Fibroblast of pulmonary artery (primary cell): ENCODE results near the gene EPYC.

Experiments
- DNase-seq: peaks from one replicate; pipeline ENCODE4 v3.0.0-alpha.2; 2010; ENCODE audit warnings: low read depth
- H3K4me3 ChIP-seq: replicated peaks from 2 replicates; pipeline ENCODE4 v1.5.1; 2011; ENCODE audit warnings: low read depth, mild to moderate bottlenecking, control low read depth, low read length, moderate library complexity
- TF ChIP-seq, protein P1 (sequence below): IDR thresholded peaks from 2 replicates; pipeline ENCODE4 v1.5.1; 2011; ENCODE audit warnings: mild to moderate bottlenecking, control low read depth, low read length, inconsistent platforms; ENCODE audit errors: missing control alignments

Gene EPYC, protein sequence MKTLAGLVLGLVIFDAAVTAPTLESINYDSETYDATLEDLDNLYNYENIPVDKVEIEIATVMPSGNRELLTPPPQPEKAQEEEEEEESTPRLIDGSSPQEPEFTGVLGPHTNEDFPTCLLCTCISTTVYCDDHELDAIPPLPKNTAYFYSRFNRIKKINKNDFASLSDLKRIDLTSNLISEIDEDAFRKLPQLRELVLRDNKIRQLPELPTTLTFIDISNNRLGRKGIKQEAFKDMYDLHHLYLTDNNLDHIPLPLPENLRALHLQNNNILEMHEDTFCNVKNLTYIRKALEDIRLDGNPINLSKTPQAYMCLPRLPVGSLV

DNA sequence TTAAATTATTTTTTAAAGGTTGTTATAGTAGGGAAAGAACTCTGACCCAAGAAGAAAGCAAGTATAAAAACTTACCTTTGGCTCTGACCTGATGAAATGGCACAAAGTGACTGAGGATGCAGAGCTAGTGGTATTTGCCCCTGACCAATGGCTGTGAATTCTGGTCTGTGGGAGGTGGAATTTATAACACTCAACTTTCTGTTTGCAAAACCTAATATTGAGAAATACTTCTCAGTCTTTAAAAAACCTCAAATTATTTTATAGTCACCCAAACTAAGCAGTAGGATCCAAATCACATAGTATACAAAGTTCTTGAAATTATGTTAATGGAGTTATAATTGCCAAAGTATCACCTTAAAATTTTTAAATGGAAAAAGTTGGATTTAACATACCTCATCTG, at the start of gene EPYC:
Gene EPYC (minus strand): TSS at position 101 of the 400 bp plus-strand sequence. CDS start 2,407 bp downstream, outside the sequence.
- H3K4me3 ChIP-seq: no peak within 1 kb of the TSS
- no peak for DNase-seq
- TF ChIP-seq, protein P1, sequence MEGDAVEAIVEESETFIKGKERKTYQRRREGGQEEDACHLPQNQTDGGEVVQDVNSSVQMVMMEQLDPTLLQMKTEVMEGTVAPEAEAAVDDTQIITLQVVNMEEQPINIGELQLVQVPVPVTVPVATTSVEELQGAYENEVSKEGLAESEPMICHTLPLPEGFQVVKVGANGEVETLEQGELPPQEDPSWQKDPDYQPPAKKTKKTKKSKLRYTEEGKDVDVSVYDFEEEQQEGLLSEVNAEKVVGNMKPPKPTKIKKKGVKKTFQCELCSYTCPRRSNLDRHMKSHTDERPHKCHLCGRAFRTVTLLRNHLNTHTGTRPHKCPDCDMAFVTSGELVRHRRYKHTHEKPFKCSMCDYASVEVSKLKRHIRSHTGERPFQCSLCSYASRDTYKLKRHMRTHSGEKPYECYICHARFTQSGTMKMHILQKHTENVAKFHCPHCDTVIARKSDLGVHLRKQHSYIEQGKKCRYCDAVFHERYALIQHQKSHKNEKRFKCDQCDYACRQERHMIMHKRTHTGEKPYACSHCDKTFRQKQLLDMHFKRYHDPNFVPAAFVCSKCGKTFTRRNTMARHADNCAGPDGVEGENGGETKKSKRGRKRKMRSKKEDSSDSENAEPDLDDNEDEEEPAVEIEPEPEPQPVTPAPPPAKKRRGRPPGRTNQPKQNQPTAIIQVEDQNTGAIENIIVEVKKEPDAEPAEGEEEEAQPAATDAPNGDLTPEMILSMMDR: no peak

DNA sequence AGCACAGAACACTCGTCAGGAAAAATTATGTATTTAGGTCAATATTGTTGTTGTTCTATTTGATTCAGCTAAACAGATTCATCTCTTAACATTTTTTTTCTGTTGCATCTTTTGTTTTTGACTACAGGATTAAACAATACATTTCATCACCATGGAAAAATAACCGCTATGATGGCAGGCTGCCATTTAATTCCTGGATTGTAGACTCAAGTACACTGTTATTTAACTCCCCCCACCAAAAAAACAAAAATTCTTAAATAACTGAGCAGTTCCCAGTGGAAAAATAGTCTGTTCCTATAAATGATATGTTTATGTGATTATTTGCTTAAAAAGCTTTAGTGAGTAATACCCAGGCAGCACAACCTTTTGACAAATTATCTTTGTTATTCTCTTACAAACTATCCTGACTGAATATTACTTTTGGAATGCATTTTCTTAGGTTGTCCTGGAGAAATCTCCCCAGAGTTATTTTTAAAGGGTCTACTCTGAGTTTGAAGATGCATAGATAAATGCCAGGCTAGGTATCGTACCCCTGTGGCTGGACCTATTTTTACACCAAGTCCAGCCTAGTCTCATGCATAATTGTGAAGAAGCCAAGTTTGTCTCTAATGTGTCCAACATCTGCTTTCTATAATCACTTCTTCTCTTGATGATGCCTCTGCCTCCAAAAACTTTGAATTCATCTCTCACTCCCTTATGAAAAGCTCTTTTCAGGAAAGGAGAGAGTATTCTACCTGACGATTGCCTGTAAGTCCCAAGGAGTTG, 49.4 kb upstream of the EPYC start:
- TF ChIP-seq, protein P1: no peak
- H3K4me3 ChIP-seq: no peak overlapping the region
- peak; percentile 98 for DNase-seq

DNA sequence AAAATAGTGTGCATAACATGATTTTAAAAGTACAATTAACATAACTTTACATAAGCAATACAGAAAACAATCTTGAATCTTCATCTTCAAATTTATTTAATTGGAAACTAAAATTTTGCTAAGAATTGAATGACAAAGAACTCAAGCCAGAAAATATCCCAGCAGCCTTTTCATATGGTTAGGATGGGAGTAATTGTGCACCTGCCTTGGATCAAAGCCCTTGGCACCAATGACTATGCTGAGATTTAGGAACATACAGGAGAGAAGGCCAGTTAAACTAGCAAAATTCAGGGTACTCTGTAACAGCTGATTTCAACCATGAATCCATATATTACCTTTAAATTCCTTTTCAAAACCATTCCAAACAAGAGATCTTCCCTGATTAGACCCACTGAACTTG, 47.3 kb upstream of the EPYC start:
- TF ChIP-seq, protein P1: no peak
- no peak for DNase-seq
- no peak overlapping the region for H3K4me3 ChIP-seq

GRCh38 chr12:91044586-91044985, 39.8 kb upstream of the EPYC start:
- no peak overlapping the region for H3K4me3 ChIP-seq
- TF ChIP-seq, protein P1: no peak
- no peak for DNase-seq

DNA sequence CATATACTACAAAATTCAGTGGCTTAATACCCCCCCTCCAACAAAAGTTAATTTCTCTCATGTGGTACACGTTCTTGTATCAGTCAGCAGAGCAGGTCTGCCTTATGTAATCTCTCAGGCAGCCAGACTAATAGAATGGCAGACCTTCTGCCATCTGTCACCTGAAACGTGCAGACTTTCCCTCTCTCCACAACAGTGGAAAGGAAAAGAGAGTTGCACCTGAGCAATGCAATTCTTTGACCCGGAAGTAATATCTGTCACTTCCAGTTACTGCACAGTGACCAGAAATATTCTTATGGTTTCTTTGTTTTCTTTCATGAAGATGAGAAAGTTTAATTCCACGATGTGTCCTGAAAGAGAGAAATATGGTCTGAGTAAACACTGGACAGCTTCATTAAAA, 38.6 kb upstream of the EPYC start:
- no peak overlapping the region for H3K4me3 ChIP-seq
- DNase-seq: no peak
- TF ChIP-seq, protein P1: no peak

GRCh38 chr12:91040096-91040755, 35.5 kb upstream of the EPYC start:
- no peak overlapping the region for H3K4me3 ChIP-seq
- TF ChIP-seq, protein P1: no peak
- DNase-seq: no peak
